ENCODE data around the gene ESR1.
"Not testable (repeated sequence)": the region's sequence is repeated elsewhere in the genome, so short reads cannot be mapped to it uniquely, and the experiment has no call there.

Gene ESR1

DNA sequence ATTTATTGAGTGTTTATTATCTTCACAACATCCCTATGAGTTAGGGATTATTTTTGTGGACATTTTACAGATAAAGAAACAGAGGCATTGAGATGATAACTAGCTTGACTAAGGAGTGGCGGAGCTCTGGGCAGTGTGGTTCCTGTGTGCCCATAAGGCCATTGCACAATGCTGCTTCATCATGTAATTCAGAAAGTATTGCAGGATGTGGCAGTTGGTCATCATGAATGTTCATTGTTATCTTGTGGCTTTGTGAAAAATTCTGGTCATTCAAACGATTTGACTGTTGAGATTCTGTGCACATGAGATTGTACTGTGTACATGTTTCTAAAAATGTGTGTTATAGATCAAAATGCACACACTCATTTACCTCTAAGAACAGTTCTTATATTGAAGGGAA, 150.8 kb downstream of the ESR1 start:
- no peak for DNase-seq
- Mint-ChIP-seq H3K9me3 (no peaks in the 10 kb centered on the region), H3K36me3 (no peaks in the 10 kb centered on the region), H3K4me3 (no peak overlapping the region), H3K27ac (no peak overlapping the region), H3K27me3 (peaks cover 34% of the 10 kb centered on the region), H3K4me1 (peaks cover 17% of the 10 kb centered on the region)
- CTCF ChIA-PET, result no interaction called here

DNA sequence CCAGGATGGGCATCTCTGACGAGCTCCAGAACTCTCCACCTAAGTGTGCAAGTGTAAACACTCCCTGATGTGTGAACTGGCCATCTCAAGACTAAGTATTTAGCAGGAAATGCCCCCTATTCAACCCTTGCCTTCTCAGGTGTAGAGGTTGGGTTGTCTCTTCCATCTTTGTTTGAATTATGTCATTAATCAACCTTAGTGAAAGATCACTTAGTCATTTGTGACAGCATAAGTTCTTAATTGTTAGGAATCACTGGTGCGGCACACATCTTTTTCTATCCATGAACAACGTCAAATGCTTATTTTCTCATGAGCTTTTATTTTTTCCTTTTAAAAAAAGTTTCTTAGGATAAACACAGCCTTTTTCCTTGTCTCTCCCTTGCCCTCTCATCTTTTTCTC, 151.6 kb downstream of the ESR1 start:
- no peak for DNase-seq
- Mint-ChIP-seq H3K27me3 (peaks cover 31% of the 10 kb centered on the region), H3K36me3 (no peaks in the 10 kb centered on the region), H3K9me3 (no peaks in the 10 kb centered on the region), H3K4me1 (peaks cover 19% of the 10 kb centered on the region), H3K27ac (no peak overlapping the region), H3K4me3 (no peak overlapping the region)
- CTCF ChIA-PET, result no interaction called here

DNA sequence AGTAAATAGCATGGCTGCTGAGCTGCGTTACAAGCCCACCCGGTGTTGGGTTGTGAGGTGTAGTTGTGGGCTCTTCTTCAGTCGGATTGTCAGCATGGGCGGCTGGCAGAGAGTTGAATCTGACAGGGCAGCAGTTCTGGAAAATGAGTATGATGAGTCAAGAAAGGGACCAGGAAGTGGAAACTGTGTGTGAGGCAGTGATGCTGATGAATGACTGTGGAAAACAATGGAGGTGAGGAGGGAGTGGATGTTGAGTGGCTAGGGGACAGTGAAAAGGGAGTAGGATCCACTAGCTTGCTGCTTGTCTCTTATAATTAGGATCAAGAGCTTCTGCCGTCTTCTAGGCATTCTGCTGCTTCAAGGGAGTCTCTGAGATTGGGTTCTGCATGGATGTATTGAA, 154.3 kb downstream of the ESR1 start:
- DNase-seq, result no peak
- Mint-ChIP-seq H3K4me3 (no peak overlapping the region), H3K27ac (no peak overlapping the region), H3K27me3 (peaks cover 38% of the 10 kb centered on the region), H3K9me3 (no peaks in the 10 kb centered on the region), H3K36me3 (no peaks in the 10 kb centered on the region), H3K4me1 (peaks cover 19% of the 10 kb centered on the region)
- CTCF ChIA-PET, result no interaction called here

- peak; percentile 31 for DNase-seq
- CTCF ChIA-PET, result no interaction called here
- H3K36me3 Mint-ChIP-seq, result no peaks in the 10 kb centered on the region
- H3K27ac Mint-ChIP-seq, result no peak overlapping the region
- H3K4me1 Mint-ChIP-seq, result peaks cover 19% of the 10 kb centered on the region
- no peak overlapping the region for H3K4me3 Mint-ChIP-seq
- no peaks in the 10 kb centered on the region for H3K9me3 Mint-ChIP-seq
- H3K27me3 Mint-ChIP-seq, result peaks cover 38% of the 10 kb centered on the region
Measured at GRCh38 chr6:151962246-151962846, 154.9 kb downstream of the ESR1 start.

DNA sequence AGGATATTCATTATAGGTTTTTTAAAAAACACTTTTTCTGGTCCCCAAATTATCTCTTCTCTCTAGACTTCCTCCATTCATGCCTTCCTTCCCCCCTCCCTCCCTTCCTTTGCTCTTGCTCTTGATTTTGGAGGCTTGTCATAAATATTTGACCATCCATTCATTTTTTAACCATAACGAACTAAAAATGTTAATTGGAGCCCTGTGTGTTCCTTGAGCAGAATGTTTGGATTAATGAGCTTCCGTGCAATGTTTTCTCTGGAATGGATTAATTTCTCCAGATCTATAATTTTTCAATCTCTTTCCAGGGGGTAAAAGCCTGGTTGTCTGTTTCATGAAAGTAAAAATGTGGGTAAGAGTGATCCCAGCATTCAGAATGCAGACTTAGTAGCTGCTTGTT, 155.5 kb downstream of the ESR1 start:
- no peak for DNase-seq
- H3K4me1 Mint-ChIP-seq, result peaks cover 19% of the 10 kb centered on the region
- H3K4me3 Mint-ChIP-seq, result no peak overlapping the region
- CTCF ChIA-PET, result no interaction called here
- H3K27me3 Mint-ChIP-seq, result peaks cover 38% of the 10 kb centered on the region
- no peak overlapping the region for H3K27ac Mint-ChIP-seq
- H3K9me3 Mint-ChIP-seq, result peaks cover 2% of the 10 kb centered on the region
- H3K36me3 Mint-ChIP-seq, result no peaks in the 10 kb centered on the region

GRCh38 chr6:151964412-151964811, 156.9 kb downstream of the ESR1 start:
- CTCF ChIA-PET, DNase-seq, H3K27ac Mint-ChIP-seq, H3K36me3 Mint-ChIP-seq, H3K4me3 Mint-ChIP-seq, H3K9me3 Mint-ChIP-seq: not testable (repeated sequence)
- H3K4me1 Mint-ChIP-seq, result peaks cover 19% of the 10 kb centered on the region
- peaks cover 35% of the 10 kb centered on the region for H3K27me3 Mint-ChIP-seq

DNA sequence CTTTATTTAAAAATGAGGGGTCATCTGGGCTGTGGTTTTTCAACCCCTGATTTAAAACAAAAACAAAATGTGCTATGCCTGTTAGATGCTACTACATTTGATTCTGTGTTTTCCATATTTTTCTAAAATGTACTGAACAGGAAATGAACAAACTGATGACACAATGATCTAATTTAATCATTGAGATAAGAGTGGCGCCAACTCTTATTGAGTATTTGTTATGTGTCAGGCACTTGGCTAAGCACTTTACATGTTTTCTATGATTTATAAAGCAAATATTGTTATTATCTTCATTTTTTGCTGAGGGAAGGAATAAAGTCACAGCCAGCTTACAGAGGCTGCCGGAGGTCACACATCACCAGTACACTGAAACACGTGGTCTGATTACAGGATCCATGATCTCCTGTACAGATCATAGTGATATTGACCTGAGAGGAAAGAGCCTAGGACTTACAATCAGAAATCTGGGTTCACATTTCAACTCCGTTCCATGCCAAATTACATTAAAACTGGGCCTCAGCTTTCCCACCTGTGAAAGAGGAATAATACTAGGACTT, 166.7 kb downstream of the ESR1 start:
- CTCF ChIA-PET, result no interaction called here

GRCh38 chr6:151975795-151976194, 168.3 kb downstream of the ESR1 start:
- no peak for DNase-seq
- Mint-ChIP-seq H3K36me3 (no peaks in the 10 kb centered on the region), H3K9me3 (no peaks in the 10 kb centered on the region), H3K27me3 (peaks cover 8% of the 10 kb centered on the region), H3K4me1 (no peaks in the 10 kb centered on the region), H3K4me3 (no peak overlapping the region), H3K27ac (no peak overlapping the region)
- CTCF ChIA-PET, result interaction anchor here (0.6 to 0.7 kb wide), 2 partner anchors 292 to 562 kb away, joined by 4 to 5 read pairs; no protein-coding TSS in a partner anchor

More for the DNA sequence above, 166.7 kb downstream of the ESR1 start:
- no peaks in the 10 kb centered on the region for H3K9me3 Mint-ChIP-seq
- no peak for DNase-seq
- no peak overlapping the region for H3K4me3 Mint-ChIP-seq
- no peaks in the 10 kb centered on the region for H3K36me3 Mint-ChIP-seq
- H3K27me3 Mint-ChIP-seq, result peaks cover 12% of the 10 kb centered on the region
- H3K27ac Mint-ChIP-seq, result no peak overlapping the region
- no peaks in the 10 kb centered on the region for H3K4me1 Mint-ChIP-seq

- CTCF ChIA-PET, result interaction anchor here (0.6 kb wide), 1 partner anchor 14 kb away, joined by 3 read pairs; no protein-coding TSS in a partner anchor
- H3K9me3 Mint-ChIP-seq, H3K27me3 Mint-ChIP-seq, H3K27ac Mint-ChIP-seq, DNase-seq, H3K4me1 Mint-ChIP-seq, H3K36me3 Mint-ChIP-seq, H3K4me3 Mint-ChIP-seq: not testable (repeated sequence)
Measured at GRCh38 chr6:151988199-151988598, 180.7 kb downstream of the ESR1 start.

DNA sequence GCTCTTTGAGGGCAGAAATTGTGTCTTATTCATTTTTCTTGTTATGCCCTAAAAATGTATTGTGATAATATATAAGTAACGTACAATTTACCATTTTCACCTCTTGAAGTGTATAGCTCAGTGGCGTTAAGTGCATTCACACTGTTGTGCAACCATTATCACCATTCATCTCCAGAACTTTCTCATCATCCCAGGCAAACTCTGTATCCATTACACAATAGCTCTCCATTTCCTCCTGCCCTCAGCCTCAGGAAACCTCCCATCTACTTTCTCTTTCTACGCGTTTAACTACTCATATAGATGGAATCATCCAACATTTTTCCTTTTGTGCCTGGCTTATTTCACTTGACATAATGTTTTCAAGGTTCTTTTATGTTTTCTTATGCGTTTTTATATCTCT, 184.6 kb downstream of the ESR1 start:
- no peaks in the 10 kb centered on the region for H3K9me3 Mint-ChIP-seq
- no peak for DNase-seq
- H3K27ac Mint-ChIP-seq, result no peak overlapping the region
- no peaks in the 10 kb centered on the region for H3K4me1 Mint-ChIP-seq
- CTCF ChIA-PET, result interaction anchor here (0.6 kb wide), 1 partner anchor 302 kb away, joined by 3 read pairs; no protein-coding TSS in a partner anchor
- no peaks in the 10 kb centered on the region for H3K27me3 Mint-ChIP-seq
- no peaks in the 10 kb centered on the region for H3K36me3 Mint-ChIP-seq
- no peak overlapping the region for H3K4me3 Mint-ChIP-seq

GRCh38 chr6:151993364-151993763, 185.9 kb downstream of the ESR1 start:
- H3K4me3 Mint-ChIP-seq, result no peak overlapping the region
- CTCF ChIA-PET, result no interaction called here
- no peaks in the 10 kb centered on the region for H3K36me3 Mint-ChIP-seq
- no peaks in the 10 kb centered on the region for H3K9me3 Mint-ChIP-seq
- H3K4me1 Mint-ChIP-seq, result no peaks in the 10 kb centered on the region
- DNase-seq, result no peak
- no peaks in the 10 kb centered on the region for H3K27me3 Mint-ChIP-seq
- H3K27ac Mint-ChIP-seq, result no peak overlapping the region

DNA sequence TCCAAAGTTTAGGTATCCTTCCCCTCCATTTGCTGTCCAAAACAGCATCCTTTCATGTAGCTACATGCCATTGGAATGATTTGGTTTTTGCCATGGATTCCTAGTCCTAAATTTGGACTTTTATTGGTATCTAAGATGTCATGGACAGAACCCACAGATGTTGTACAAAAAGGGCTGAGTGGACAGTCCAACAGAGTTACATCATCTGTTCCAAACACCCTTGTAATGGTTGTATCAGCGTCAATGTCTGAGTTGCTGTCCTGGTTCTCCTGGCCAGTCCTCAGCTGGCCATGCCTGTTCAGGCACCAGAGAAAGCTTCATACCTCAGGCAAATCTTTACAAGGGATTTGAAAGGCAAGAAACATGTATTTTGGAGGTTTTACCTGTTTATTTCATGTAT, 191.3 kb downstream of the ESR1 start:
- Mint-ChIP-seq H3K9me3 (no peaks in the 10 kb centered on the region), H3K4me1 (no peaks in the 10 kb centered on the region), H3K27ac (no peak overlapping the region), H3K36me3 (no peaks in the 10 kb centered on the region), H3K4me3 (no peak overlapping the region), H3K27me3 (no peaks in the 10 kb centered on the region)
- DNase-seq, result no peak
- CTCF ChIA-PET, result no interaction called here

- Mint-ChIP-seq H3K27ac (no peak overlapping the region), H3K4me1 (no peaks in the 10 kb centered on the region), H3K36me3 (no peaks in the 10 kb centered on the region), H3K4me3 (no peak overlapping the region), H3K9me3 (no peaks in the 10 kb centered on the region), H3K27me3 (no peaks in the 10 kb centered on the region)
- no peak for DNase-seq
- CTCF ChIA-PET, result no interaction called here
Measured at GRCh38 chr6:151999194-151999593, 191.7 kb downstream of the ESR1 start.

DNA sequence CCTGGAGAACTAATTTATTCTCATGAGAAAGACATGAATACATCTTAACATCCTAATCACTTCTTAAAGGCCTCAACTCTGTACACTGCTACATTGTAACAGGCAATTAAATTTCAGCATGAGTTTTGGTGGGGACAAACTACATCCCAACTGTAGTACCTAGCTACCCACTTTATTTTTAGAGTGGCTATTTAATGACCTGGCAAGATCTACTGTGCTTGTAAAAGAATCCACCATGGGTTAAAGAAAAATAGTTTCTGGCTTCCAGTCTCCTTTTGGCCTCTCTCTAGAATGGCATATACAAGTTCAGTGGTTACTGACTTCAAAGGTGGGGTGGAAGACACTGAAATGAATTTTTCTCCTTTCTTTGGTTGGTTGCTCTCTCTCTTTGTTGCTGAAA, 193.9 kb downstream of the ESR1 start:
- no peaks in the 10 kb centered on the region for H3K36me3 Mint-ChIP-seq
- H3K4me1 Mint-ChIP-seq, result no peaks in the 10 kb centered on the region
- CTCF ChIA-PET, result no interaction called here
- DNase-seq, result no peak
- no peak overlapping the region for H3K27ac Mint-ChIP-seq
- H3K4me3 Mint-ChIP-seq, result no peak overlapping the region
- H3K9me3 Mint-ChIP-seq, result no peaks in the 10 kb centered on the region
- H3K27me3 Mint-ChIP-seq, result no peaks in the 10 kb centered on the region

- Mint-ChIP-seq H3K4me3 (no peak overlapping the region), H3K4me1 (no peaks in the 10 kb centered on the region), H3K36me3 (no peaks in the 10 kb centered on the region), H3K27me3 (no peaks in the 10 kb centered on the region), H3K27ac (no peak overlapping the region), H3K9me3 (no peaks in the 10 kb centered on the region)
- DNase-seq, result no peak
- CTCF ChIA-PET, result interaction anchor here (0.6 to 1.5 kb wide), 2 partner anchors 12 to 14 kb away, joined by 3 to 4 read pairs; no protein-coding TSS in a partner anchor
Measured at GRCh38 chr6:152002306-152002705, 194.8 kb downstream of the ESR1 start.
